Measurements from ENCODE around the gene SPRN.

DNA sequence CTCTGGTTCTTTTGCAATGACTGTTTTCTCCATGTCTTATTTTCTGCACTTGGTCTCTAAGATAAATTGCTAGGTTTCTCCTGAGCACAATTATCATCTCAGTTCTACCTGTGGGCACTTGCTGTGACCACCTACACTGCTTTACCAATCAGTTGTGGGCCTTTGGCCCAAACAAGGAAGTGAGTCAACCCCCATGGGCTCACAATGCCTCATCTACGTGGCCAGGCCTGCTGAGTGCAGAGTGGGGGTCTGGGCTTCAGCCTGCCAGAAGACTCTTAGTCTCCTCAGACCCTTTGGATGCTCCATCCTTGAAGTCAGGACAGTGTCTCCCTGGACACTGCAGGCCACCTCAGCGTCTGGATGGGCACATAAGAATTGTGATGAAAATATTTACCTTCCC, 49.6 kb upstream of the SPRN start:
- TF ChIP-seq POLR2A (IDR thresholded peaks at IDR 0.05) (no peak), CTCF (IDR thresholded peaks at IDR 0.05) (no peak)

All from lower leg skin (tissue), 3 donors.